B cell (primary cell): ENCODE data around the gene HS6ST3. TPM values are rescaled to one million over a fixed set of nuclear protein-coding genes. Genes with fewer than 3 reads are reported as not detected.

ENCODE experiments used
- ATAC-seq: fragments of 200-7000 bp; cut with Tn5 transposase; one replicate; pipeline ENCODE4 v1.10.0; 2021; ENCODE audit warnings: low read depth, mild to moderate bottlenecking, moderate number of reproducible peaks, moderate library complexity
- CTCF ChIA-PET: fragments of 350-600 bp; sonication (Branson Sonifier 250); formaldehyde crosslinking; loops from one replicate; lab custom pipeline; 2021; ENCODE audit warnings: antibody characterized with exemption, inconsistent platforms; lab: Charles Lee
- POLR2A ChIA-PET: fragments of 350-600 bp; sonication (Branson Sonifier 250); formaldehyde crosslinking; loops from one replicate; lab custom pipeline; 2021; ENCODE audit warnings: antibody characterized with exemption; lab: Charles Lee
- DNase-seq: peaks from one replicate; pipeline ENCODE4 v3.0.0; 2013
- H2AFZ ChIP-seq: 2 replicates; pipeline ENCODE4 v1.6.1; 2012; ENCODE audit warnings: mild to moderate bottlenecking, low read depth, low read length; ENCODE audit not compliant: insufficient read depth, poor library complexity, severe bottlenecking
- H3K27ac ChIP-seq, 2 donors: 1 replicate in 1 of 2; 2 replicates in 1 of 2; pipeline ENCODE4 v1.5.1; 2012 to 2013; ENCODE audit warnings: low read length in 2 of 2, mild to moderate bottlenecking in 2 of 2, moderate library complexity in 1 of 2
- H3K27me3 ChIP-seq, 4 experiments: fragments of 200-600 bp in 1 of 4; sonication (generic) in 1 of 4; replicated peaks in 1 of 4; 1 replicate in 2 of 4; 2 replicates in 2 of 4; pipeline versions ENCODE4 v1.6.1 to v1.7.0; 2013 to 2016; ENCODE audit warnings: low read length in 3 of 4, mild to moderate bottlenecking in 2 of 4, mixed read lengths in 1 of 4, moderate library complexity in 1 of 4; ENCODE audit not compliant: insufficient read depth in 4 of 4, control insufficient read depth in 3 of 4; ENCODE audit errors: control extremely low read depth in 1 of 4
- H3K36me3 ChIP-seq, 2 experiments: replicated peaks in 1 of 2; 1 replicate in 1 of 2; 2 replicates in 1 of 2; pipeline versions ENCODE4 v1.6.1 to v1.7.1; 2013; ENCODE audit warnings: low read length in 1 of 2; ENCODE audit not compliant: insufficient read depth in 2 of 2, control insufficient read depth in 1 of 2; ENCODE audit errors: control extremely low read depth in 1 of 2, extremely low read depth in 1 of 2
- H3K4me1 ChIP-seq, 2 donors: fragments of 200-600 bp in 1 of 2; sonication (generic) in 1 of 2; 1 replicate in 1 of 2; 2 replicates in 1 of 2; pipeline versions ENCODE4 v1.5.1 to v1.6.1; 2013 to 2017; ENCODE audit warnings: low read length in 2 of 2; ENCODE audit not compliant: control insufficient read depth in 2 of 2, insufficient read depth in 2 of 2
- H3K4me2 ChIP-seq: replicated peaks from 2 replicates; pipeline ENCODE3; 2012; ENCODE audit warnings: mild to moderate bottlenecking, low read depth, low read length; ENCODE audit not compliant: poor library complexity, severe bottlenecking
- H3K4me3 ChIP-seq, 5 experiments: fragments of 200-600 bp in 1 of 5; sonication (generic) in 1 of 5; 1 replicate in 3 of 5; 2 replicates in 2 of 5; pipeline versions ENCODE4 v1.5.1 to v1.7.0; 2011 to 2016; ENCODE audit warnings: low read length in 4 of 5, mild to moderate bottlenecking in 4 of 5, low read depth in 2 of 5, control low read depth in 1 of 5, moderate library complexity in 1 of 5; ENCODE audit not compliant: insufficient read depth in 1 of 5; ENCODE audit errors: control extremely low read depth in 1 of 5, extremely low read depth in 1 of 5
- H3K79me2 ChIP-seq: fragments of 200-600 bp; sonication (generic); one replicate; pipeline ENCODE4 v1.6.0; 2016; ENCODE audit warnings: low read length; ENCODE audit not compliant: control insufficient read depth, insufficient read depth
- H3K9ac ChIP-seq: fragments of 200-600 bp; sonication (generic); 2 replicates; pipeline ENCODE4 v1.6.1; 2017; ENCODE audit warnings: mild to moderate bottlenecking, low read length, moderate library complexity
- H3K9me3 ChIP-seq, 3 donors: one replicate each; pipeline versions ENCODE4 v1.6.1 to v1.7.1; 2013; ENCODE audit warnings: low read length in 2 of 3; ENCODE audit not compliant: control insufficient read depth in 2 of 3, insufficient read depth in 1 of 3; ENCODE audit errors: control extremely low read depth in 1 of 3
- H4K20me1 ChIP-seq: 2 replicates; pipeline ENCODE4 v1.6.0; 2012; ENCODE audit warnings: mild to moderate bottlenecking, low read length; ENCODE audit not compliant: insufficient read depth, control insufficient read depth, poor library complexity, severe bottlenecking
- H3K27ac Mint-ChIP-seq: one replicate; pipeline ENCODE4 v1.8.0; 2021; ENCODE audit warnings: mixed read lengths
- H3K27me3 Mint-ChIP-seq: one replicate; pipeline ENCODE4 v1.8.0; 2021; ENCODE audit warnings: mixed read lengths
- H3K4me1 Mint-ChIP-seq: one replicate; pipeline ENCODE4 v1.8.0; 2021; ENCODE audit warnings: mixed read lengths
- H3K4me3 Mint-ChIP-seq: one replicate; pipeline ENCODE4 v1.8.0; 2021; ENCODE audit warnings: mixed read lengths
- H3K9me3 Mint-ChIP-seq: one replicate; pipeline ENCODE4 v1.8.0; 2022; ENCODE audit warnings: mixed read lengths; ENCODE audit not compliant: insufficient read depth
- CTCF ChIP-seq: fragments of 200-600 bp; IDR thresholded peaks from one replicate; pipeline ENCODE4 v1.8.0; 2022; ENCODE audit warnings: antibody characterized with exemption, mild to moderate bottlenecking
- EZH2 ChIP-seq: IDR thresholded peaks from 2 replicates; pipeline ENCODE4 v1.6.1; 2012; ENCODE audit warnings: borderline replicate concordance, low read depth, mild to moderate bottlenecking, moderate library complexity, low read length; ENCODE audit not compliant: insufficient read depth, poor library complexity, severe bottlenecking
- WGBS: methylation state at CpG from one replicate; pipeline ENCODE4 v1.1.5; 2013; ENCODE audit warnings: missing lambda C conversion rate; ENCODE audit not compliant: insufficient coverage; 5-methylcytosine and 5-hydroxymethylcytosine counted together
- intact Hi-C: fragments of 100-400 bp; cut with micrococcal nuclease; formaldehyde crosslinking; loops from one replicate; pipeline ENCODE4 v1.10.0; 2022
- polyA plus RNA-seq: library from polyadenylated mRNA; depleted of rRNA; stranded (reverse); fragments of >200 nt; gene quantifications from 2 replicates; pipeline ENCODE4 v1.2.3, GENCODE V29; 2012
- total RNA-seq, 2 donors: library from RNA; stranded (reverse); fragments of 120-200 nt in 1 of 2; gene quantifications; 1 replicate in 1 of 2; 2 replicates in 1 of 2; pipeline versions ENCODE4 v1.2.3 to v1.2.4, GENCODE V29; 2013 to 2022

HS6ST3 gene
- total and polyA plus RNA-seq, 2 donors (not counting 1 experiment from before 2014, with no cell fraction given): not detected

GRCh38 chr13:96503481-96503880 lies 413.6 kb downstream of the HS6ST3 start:
- TF ChIP-seq CTCF: no peak
- TF ChIP-seq EZH2: no peak
- H3K27me3 Mint-ChIP-seq: no peaks in the 10 kb centered on the region
- DNase-seq: no peak

GRCh38 chr13:96511587-96511986 lies 421.7 kb downstream of the HS6ST3 start:
- CTCF ChIA-PET: no interaction called here
- intact Hi-C loops: no loop called here
- no CpG with 5 or more reads among the region's 2 CpGs for WGBS

More at GRCh38 chr13:96503481-96503880, 413.6 kb downstream of the HS6ST3 start:
- Histone ChIP-seq H3K27ac (no peak overlapping the region), H3K4me1 (no peaks in the 10 kb centered on the region), H3K9me3 (peaks cover 0 to 2% (median 0%) of the 10 kb centered on the region in 3 donors), H2AFZ (no peak overlapping the region), H3K9ac (no peak overlapping the region), H3K27me3 (no peaks in the 10 kb centered on the region), H3K79me2 (no peaks in the 10 kb centered on the region), H4K20me1 (no peaks in the 10 kb centered on the region), H3K4me2 (no peak overlapping the region), H3K4me3 (no peak overlapping the region), H3K36me3 (no peaks in the 10 kb centered on the region)
- no peaks in the 10 kb centered on the region for H3K4me1 Mint-ChIP-seq
- ATAC-seq: no peak
- peaks cover 5% of the 10 kb centered on the region for H3K9me3 Mint-ChIP-seq
- POLR2A ChIA-PET: no interaction called here
- CTCF ChIA-PET: no interaction called here
- no peak overlapping the region for H3K27ac Mint-ChIP-seq
- intact Hi-C loops: no loop called here
- no peak overlapping the region for H3K4me3 Mint-ChIP-seq
- WGBS: 80% methylated on average over 1 of the region's 1 CpG

More at GRCh38 chr13:96511587-96511986, 421.7 kb downstream of the HS6ST3 start:
- Histone ChIP-seq H3K4me1 (no peaks in the 10 kb centered on the region), H3K36me3 (no peaks in the 10 kb centered on the region), H2AFZ (no peak overlapping the region), H3K9ac (no peak overlapping the region), H3K4me3 (no peak overlapping the region), H3K79me2 (no peaks in the 10 kb centered on the region), H3K27me3 (no peaks in the 10 kb centered on the region), H3K9me3 (peaks cover 0 to 4% (median 0%) of the 10 kb centered on the region in 3 donors), H3K4me2 (no peak overlapping the region), H3K27ac (no peak overlapping the region), H4K20me1 (no peaks in the 10 kb centered on the region)
- Mint-ChIP-seq H3K4me3 (no peak overlapping the region), H3K27ac (no peak overlapping the region), H3K27me3 (no peaks in the 10 kb centered on the region), H3K4me1 (no peaks in the 10 kb centered on the region), H3K9me3 (no peaks in the 10 kb centered on the region)
- POLR2A ChIA-PET: no interaction called here
- TF ChIP-seq CTCF (no peak), EZH2 (no peak)
- DNase-seq (no peak), ATAC-seq (no peak)
